ENCODE measurements around the gene GNAQ. TPM values are rescaled to one million over a fixed set of nuclear protein-coding genes. Genes with fewer than 3 reads are reported as not detected.

The GNAQ gene
- total RNA-seq, 1 donor from 2014 or later: 21.3 TPM

- H3K4me3 ChIP-seq (ENCODE audit: low read depth, low read length): no peak overlapping the region
- H3K36me3 ChIP-seq (ENCODE audit: control insufficient read depth, insufficient read depth, low read length): no peaks in the 10 kb centered on the region
- no peak for FAIRE-seq
- no peak for TF ChIP-seq CTCF (IDR thresholded peaks at IDR 0.05; ENCODE audit: insufficient read depth, low read length, severe bottlenecking)
- no peaks in the 10 kb centered on the region for H3K27me3 ChIP-seq (ENCODE audit: control insufficient read depth, insufficient read depth, low read length)
- no peak for DNase-seq (ENCODE audit: low read depth)
These were observed 26.2 kb downstream of the GNAQ start for GRCh38 chr9:78005231-78006002.

GRCh38 chr9:78004478-78005229 lies 27.0 kb downstream of the GNAQ start:
- H3K4me3 ChIP-seq (ENCODE audit: low read depth, low read length): no peak overlapping the region
- H3K36me3 ChIP-seq (ENCODE audit: control insufficient read depth, insufficient read depth, low read length): no peaks in the 10 kb centered on the region
- DNase-seq (ENCODE audit: low read depth): peak; percentile 38
- TF ChIP-seq CTCF (IDR thresholded peaks at IDR 0.05; ENCODE audit: insufficient read depth, low read length, severe bottlenecking): peak; percentile 30
- no peaks in the 10 kb centered on the region for H3K27me3 ChIP-seq (ENCODE audit: control insufficient read depth, insufficient read depth, low read length)
- FAIRE-seq: no peak

GRCh38 chr9:78003730-78004129 lies 27.9 kb downstream of the GNAQ start:
- no peaks in the 10 kb centered on the region for H3K27me3 ChIP-seq (ENCODE audit: control insufficient read depth, insufficient read depth, low read length)
- FAIRE-seq: no peak
- no peak for DNase-seq (ENCODE audit: low read depth)
- no peak for TF ChIP-seq CTCF (IDR thresholded peaks at IDR 0.05; ENCODE audit: insufficient read depth, low read length, severe bottlenecking)
- H3K36me3 ChIP-seq (ENCODE audit: control insufficient read depth, insufficient read depth, low read length): no peaks in the 10 kb centered on the region
- no peak overlapping the region for H3K4me3 ChIP-seq (ENCODE audit: low read depth, low read length)

GRCh38 chr9:78001946-78002731 lies 29.5 kb downstream of the GNAQ start:
- FAIRE-seq (no peak), DNase-seq (ENCODE audit: low read depth) (no peak)
- H3K27me3 ChIP-seq (ENCODE audit: control insufficient read depth, insufficient read depth, low read length): no peaks in the 10 kb centered on the region
- no peak overlapping the region for H3K4me3 ChIP-seq (ENCODE audit: low read depth, low read length)
- TF ChIP-seq CTCF (IDR thresholded peaks at IDR 0.05; ENCODE audit: insufficient read depth, low read length, severe bottlenecking): no peak
- H3K36me3 ChIP-seq (ENCODE audit: control insufficient read depth, insufficient read depth, low read length): no peaks in the 10 kb centered on the region

- Histone ChIP-seq H3K4me3 (ENCODE audit: low read depth, low read length) (no peak overlapping the region), H3K36me3 (ENCODE audit: control insufficient read depth, insufficient read depth, low read length) (no peaks in the 10 kb centered on the region), H3K27me3 (ENCODE audit: control insufficient read depth, insufficient read depth, low read length) (no peaks in the 10 kb centered on the region)
- FAIRE-seq (no peak), DNase-seq (ENCODE audit: low read depth) (no peak)
- TF ChIP-seq CTCF (IDR thresholded peaks at IDR 0.05; ENCODE audit: insufficient read depth, low read length, severe bottlenecking): no peak
These were observed 31.4 kb downstream of the GNAQ start for GRCh38 chr9:78000221-78000620.

Measured in bronchial epithelial cell (primary cell).